ENCODE measurements around the gene FAM204A.

DNA sequence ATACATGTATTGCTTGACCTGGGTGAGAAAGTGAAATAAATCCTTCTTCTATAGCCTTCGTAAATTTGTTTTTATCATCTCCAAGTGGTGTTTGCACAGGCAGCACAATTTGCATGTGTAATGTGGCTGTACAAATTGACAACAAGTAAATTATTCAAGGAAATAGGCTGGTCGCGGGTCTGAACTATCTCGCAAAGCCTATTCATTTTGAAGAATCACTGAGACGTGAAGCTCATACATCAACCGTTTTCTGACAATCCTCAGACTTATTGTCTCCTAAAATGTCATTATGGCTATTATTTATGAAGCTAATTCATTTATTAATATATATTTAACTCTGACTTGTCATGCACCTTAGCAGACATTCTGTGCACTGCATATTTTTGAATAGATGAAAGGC lies 16.2 kb upstream of the FAM204A start:
- TF ChIP-seq, protein P1, sequence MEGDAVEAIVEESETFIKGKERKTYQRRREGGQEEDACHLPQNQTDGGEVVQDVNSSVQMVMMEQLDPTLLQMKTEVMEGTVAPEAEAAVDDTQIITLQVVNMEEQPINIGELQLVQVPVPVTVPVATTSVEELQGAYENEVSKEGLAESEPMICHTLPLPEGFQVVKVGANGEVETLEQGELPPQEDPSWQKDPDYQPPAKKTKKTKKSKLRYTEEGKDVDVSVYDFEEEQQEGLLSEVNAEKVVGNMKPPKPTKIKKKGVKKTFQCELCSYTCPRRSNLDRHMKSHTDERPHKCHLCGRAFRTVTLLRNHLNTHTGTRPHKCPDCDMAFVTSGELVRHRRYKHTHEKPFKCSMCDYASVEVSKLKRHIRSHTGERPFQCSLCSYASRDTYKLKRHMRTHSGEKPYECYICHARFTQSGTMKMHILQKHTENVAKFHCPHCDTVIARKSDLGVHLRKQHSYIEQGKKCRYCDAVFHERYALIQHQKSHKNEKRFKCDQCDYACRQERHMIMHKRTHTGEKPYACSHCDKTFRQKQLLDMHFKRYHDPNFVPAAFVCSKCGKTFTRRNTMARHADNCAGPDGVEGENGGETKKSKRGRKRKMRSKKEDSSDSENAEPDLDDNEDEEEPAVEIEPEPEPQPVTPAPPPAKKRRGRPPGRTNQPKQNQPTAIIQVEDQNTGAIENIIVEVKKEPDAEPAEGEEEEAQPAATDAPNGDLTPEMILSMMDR (IDR thresholded peaks at IDR 0.05; ENCODE audit: poor library complexity): no peak
- TF ChIP-seq EZH2phosphoT487 (IDR thresholded peaks at IDR 0.05; ENCODE audit: low read depth, severe bottlenecking, unreplicated experiment): no peak

All from hepatocyte (in vitro differentiated cells).